A549 treated with dexamethasone at 1 μM for 4 hours (cell line): Measurements from ENCODE around the gene DPAGT1. TPM values are rescaled to one million over a fixed set of nuclear protein-coding genes. Genes with fewer than 3 reads are reported as not detected.

ENCODE experiments used
- total RNA-seq: library from RNA; stranded (reverse); fragments of 200-300 nt; extraction: Qiagen RNA extraction; gene quantifications from 5 replicates; pipeline ENCODE4 v1.2.3, GENCODE V29; 2022

Gene DPAGT1
- total RNA-seq, result 31.7 to 43.6 TPM (median 42.2 TPM) in 5 replicates

GRCh38 chr11:119101759-119102423 lies at the start of gene DPAGT1:
TSS of gene DPAGT1 (minus strand) at chr11:119101853. CDS start at chr11:119101655, 198 bp downstream.

GRCh38 chr11:119149018-119149785 lies 47.5 kb upstream of the DPAGT1 start, which contains the start of gene ABCG4:
TSS of gene ABCG4 (plus strand) at chr11:119149052. CDS start at chr11:119149966, 914 bp downstream.

DNA sequence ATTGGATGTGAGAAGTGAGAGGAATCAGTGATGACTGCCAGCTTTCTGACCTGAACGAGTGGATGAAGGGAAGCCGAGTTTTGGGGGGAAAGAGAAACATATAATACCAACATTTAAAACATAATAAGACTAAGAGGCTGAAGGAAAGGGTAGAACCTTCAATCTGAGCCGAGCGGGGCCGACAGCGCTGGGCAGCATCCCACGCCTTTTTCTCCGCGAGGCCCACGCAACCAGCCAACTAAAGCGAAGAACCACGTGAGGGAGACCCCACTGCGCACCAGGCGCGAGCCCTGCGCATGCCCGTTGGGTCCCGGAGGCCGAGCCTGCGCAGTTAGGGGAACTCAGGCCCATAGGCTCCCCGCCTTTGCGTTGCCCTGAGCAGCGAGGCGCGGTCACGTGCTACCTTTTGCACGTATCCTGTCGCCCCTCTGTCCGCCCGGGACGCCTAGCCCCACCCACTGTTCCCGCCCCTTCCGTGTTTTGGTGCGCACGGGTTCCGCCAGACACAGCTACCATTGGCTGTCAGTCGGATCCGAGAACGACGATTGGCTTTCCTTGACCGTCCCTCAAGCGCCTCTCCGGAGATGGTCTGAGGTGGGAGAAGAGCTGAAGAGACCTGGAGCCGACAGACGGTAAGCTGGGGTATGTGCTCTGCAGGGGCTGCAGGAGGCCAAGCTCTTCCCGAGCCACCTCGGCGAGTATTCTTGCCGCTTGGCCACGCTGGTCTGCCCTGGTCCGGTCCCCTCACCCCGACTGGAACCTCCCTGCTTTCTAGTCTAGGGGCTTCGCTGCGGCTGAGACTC lies 19.6 kb upstream of the DPAGT1 start, which contains the start of gene HINFP:
Gene HINFP, plus strand, starts transcription at position 573 of the 803 bp plus-strand sequence. CDS start 5,365 bp downstream, outside the sequence.

GRCh38 chr11:119106564-119107537 lies 5.2 kb upstream of the DPAGT1 start, which contains the start of gene C2CD2L:
TSS of gene C2CD2L (plus strand) at chr11:119107344. CDS start at chr11:119107742, 398 bp downstream.

GRCh38 chr11:119084663-119085436 lies 16.8 kb downstream of the DPAGT1 start, which contains the start of gene HMBS:
TSS of gene HMBS (plus strand) at chr11:119084881. CDS start at chr11:119085034, 153 bp downstream.

DNA sequence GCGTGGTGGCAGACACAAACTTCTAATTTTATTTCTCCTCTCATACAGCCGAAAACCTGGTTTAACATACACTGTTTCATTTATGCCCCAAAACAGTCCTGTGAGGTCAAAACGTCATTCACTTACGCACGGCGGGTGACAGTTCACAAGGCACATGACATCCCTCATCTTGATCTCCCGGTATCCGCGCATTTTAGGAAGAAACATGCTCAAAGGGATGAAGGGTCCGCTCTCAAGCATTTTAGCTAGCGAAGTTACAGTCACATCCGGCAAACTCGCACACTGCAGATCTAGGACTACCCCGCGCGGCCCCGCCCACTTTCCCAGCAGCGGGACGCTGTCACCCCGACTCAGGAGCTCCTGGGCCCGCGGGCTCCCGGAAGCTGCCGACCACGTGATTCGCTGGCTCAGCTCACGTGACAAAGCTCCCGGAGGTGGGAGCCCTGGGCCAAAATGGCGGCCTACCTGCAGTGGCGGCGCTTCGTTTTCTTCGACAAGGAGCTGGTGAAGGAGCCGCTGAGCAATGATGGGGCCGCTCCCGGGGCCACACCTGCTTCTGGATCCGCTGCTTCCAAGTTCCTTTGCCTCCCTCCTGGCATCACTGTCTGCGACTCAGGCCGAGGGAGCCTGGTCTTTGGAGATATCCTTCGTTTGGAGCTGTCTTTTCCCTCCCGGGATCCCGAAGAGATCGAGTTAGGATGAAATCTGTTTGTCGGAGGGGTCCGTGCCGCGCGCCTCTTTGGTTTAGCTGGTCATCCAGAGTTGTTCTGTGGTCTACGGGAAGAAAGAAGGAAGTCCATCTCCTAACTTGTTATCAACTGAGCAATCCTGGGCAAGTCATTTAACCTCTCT lies 34.1 kb downstream of the DPAGT1 start, which contains the start of gene VPS11:
Gene VPS11, plus strand, starts transcription at position 448 of the 852 bp plus-strand sequence. Its CDS starts 6 bp downstream, at position 454.

DNA sequence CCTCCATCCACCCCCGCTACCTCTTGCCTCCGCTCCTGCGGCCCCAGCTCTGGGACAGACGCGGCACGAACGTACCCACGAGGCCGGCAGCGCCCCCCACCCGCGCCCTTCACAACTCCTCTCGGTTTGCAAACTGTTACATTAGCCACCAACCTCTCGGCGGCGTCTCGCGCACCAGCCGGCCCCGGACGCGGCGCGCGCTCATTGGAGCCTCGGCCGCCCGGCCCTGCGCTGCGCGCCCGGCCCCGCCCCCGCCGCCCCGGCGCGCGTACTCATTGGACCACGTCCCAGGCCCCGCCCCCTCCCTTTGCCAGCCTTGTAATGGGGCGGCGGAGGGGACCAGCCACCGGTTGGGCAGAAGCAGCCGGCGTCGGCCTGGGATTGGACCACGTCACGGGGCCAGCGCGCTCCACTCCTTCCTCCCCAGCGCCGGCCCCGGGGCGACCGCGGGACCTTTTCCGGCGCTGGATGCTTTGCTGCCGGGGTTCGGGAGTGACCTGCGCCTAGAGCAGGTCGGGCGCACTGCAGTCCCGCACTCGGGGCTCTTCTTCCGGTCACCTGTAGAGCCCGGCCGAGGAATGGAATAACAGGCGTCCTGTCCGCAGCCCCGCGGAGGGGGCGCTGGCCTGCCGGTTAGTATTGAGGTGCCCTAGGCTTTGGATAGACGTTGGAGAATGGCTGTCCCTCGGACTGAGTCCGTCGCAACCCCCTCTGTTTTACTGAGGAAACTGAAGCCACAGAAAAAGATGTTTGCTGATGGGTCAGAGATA lies 44.5 kb downstream of the DPAGT1 start, which contains the start of gene HYOU1:
Gene HYOU1, minus strand, starts transcription at position 206 of the 770 bp plus-strand sequence. CDS start 1,045 bp downstream, outside the sequence.

Other genes with a start within 250 kb of the DPAGT1 start
- gene CXCR5, start 218.0 kb downstream of the DPAGT1 start, total RNA-seq, result 0.03 to 0.26 TPM (median 0.05 TPM) in 5 replicates
- 96.8 to 310 TPM (median 286 TPM) in 5 replicates for gene BCL9L, start 175.9 kb downstream of the DPAGT1 start, total RNA-seq
- 0.58 to 0.86 TPM (median 0.69 TPM) in 5 replicates for gene UPK2, start 145.6 kb downstream of the DPAGT1 start, total RNA-seq
- gene FOXR1, start 130.1 kb downstream of the DPAGT1 start, total RNA-seq, result not detected in 5 replicates
- gene CENATAC, start 103.7 kb downstream of the DPAGT1 start, total RNA-seq, result 8.2 to 16.4 TPM (median 12.3 TPM) in 5 replicates
- 723 to 1,269 TPM (median 750 TPM) in 5 replicates for gene RPS25, start 83.5 kb downstream of the DPAGT1 start, total RNA-seq
- gene TRAPPC4, start 83.1 kb downstream of the DPAGT1 start, total RNA-seq, result 53.1 to 60.1 TPM (median 54.1 TPM) in 5 replicates
- gene SLC37A4, start 71.0 kb downstream of the DPAGT1 start, total RNA-seq, result 10.5 to 12.0 TPM (median 11.0 TPM) in 5 replicates
- gene HYOU1, start 44.6 kb downstream of the DPAGT1 start, total RNA-seq, result 35.7 to 52.1 TPM (median 49.3 TPM) in 5 replicates
- 9.0 to 13.0 TPM (median 12.3 TPM) in 5 replicates for gene VPS11, start 34.0 kb downstream of the DPAGT1 start, total RNA-seq
- gene HMBS, start 17.0 kb downstream of the DPAGT1 start, total RNA-seq, result 42.3 to 48.3 TPM (median 46.4 TPM) in 5 replicates
- gene C2CD2L, start 5.5 kb upstream of the DPAGT1 start, total RNA-seq, result 3.1 to 5.9 TPM (median 5.1 TPM) in 5 replicates
- 6.4 to 10.2 TPM (median 8.7 TPM) in 5 replicates for gene HINFP, start 19.7 kb upstream of the DPAGT1 start, total RNA-seq
- 0.17 to 0.47 TPM (median 0.27 TPM) in 5 replicates for gene ABCG4, start 47.2 kb upstream of the DPAGT1 start, total RNA-seq
- 6.6 to 12.7 TPM (median 11.3 TPM) in 5 replicates for gene NLRX1, start 66.9 kb upstream of the DPAGT1 start, total RNA-seq
- 0.14 to 0.22 TPM (median 0.20 TPM) in 3 of 5 replicates, not detected in the others for gene NHERF4, start 83.6 kb upstream of the DPAGT1 start, total RNA-seq
- 6.3 to 11.5 TPM (median 9.6 TPM) in 5 replicates for gene CBL, start 104.5 kb upstream of the DPAGT1 start, total RNA-seq
- gene MCAM, start 215.3 kb upstream of the DPAGT1 start, total RNA-seq, result 8.0 to 14.1 TPM (median 11.0 TPM) in 5 replicates
- gene RNF26, start 232.7 kb upstream of the DPAGT1 start, total RNA-seq, result 27.8 to 40.3 TPM (median 36.9 TPM) in 5 replicates
- gene C1QTNF5, start 239.0 kb upstream of the DPAGT1 start, total RNA-seq, result 0.08 TPM in 1 of 5 replicates, not detected in the others
- gene MFRP, start 244.9 kb upstream of the DPAGT1 start, total RNA-seq, result not detected in 5 replicates